DND-41 (cell line): Measurements from ENCODE around the gene MIDN.

Experiments
- CTCF ChIP-seq: IDR thresholded peaks from 2 replicates; pipeline ENCODE4 v1.5.1; 2012; ENCODE audit warnings: borderline replicate concordance, low read length, moderate library complexity, mild to moderate bottlenecking; ENCODE audit not compliant: poor library complexity, severe bottlenecking; ENCODE audit errors: extremely low read depth
- EZH2 ChIP-seq: IDR thresholded peaks from 3 replicates; pipeline ENCODE4 v1.6.1; 2012; ENCODE audit warnings: borderline replicate concordance, low read depth, mild to moderate bottlenecking, moderate library complexity, low read length, inconsistent platforms; ENCODE audit not compliant: severe bottlenecking

DNA sequence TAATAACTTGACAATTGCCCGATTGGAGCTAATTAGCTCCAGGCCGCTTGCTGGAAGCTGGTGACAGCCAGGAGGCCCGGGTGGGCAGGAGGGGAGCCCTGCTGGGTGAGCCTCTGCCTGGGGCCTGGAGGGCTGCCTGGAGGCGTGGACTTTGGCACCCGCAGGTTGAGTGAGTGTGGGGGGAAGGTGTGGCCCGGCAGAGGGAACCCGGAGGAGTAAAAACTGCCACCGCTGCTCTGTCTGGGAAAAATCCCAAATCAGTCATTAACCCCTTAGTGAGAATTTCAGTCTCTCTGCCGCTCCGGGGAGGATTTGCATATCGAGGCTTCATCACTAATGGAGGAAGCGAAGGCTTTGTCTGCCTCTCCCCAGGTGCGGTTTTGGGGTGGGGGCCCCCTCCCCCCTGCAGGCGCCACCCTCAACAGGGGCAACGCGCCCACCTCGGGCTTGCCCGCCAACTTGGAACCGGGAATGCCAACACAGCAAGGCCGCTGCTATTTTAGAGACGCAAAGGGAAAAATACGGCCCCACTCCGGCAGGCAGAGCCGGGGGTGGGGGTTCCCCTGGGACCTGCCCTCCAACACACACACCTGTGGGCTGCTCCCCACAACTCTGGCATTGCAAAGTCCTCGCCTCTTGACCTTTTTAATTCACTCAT, 43.5 kb downstream of the MIDN start:
- TF ChIP-seq EZH2 (no peak), CTCF (no peak)
